ENCODE data around the gene CBX8.

- TF ChIP-seq, protein P1, sequence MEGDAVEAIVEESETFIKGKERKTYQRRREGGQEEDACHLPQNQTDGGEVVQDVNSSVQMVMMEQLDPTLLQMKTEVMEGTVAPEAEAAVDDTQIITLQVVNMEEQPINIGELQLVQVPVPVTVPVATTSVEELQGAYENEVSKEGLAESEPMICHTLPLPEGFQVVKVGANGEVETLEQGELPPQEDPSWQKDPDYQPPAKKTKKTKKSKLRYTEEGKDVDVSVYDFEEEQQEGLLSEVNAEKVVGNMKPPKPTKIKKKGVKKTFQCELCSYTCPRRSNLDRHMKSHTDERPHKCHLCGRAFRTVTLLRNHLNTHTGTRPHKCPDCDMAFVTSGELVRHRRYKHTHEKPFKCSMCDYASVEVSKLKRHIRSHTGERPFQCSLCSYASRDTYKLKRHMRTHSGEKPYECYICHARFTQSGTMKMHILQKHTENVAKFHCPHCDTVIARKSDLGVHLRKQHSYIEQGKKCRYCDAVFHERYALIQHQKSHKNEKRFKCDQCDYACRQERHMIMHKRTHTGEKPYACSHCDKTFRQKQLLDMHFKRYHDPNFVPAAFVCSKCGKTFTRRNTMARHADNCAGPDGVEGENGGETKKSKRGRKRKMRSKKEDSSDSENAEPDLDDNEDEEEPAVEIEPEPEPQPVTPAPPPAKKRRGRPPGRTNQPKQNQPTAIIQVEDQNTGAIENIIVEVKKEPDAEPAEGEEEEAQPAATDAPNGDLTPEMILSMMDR (IDR thresholded peaks at IDR 0.05; ENCODE audit: insufficient read depth, low read length, poor library complexity, severe bottlenecking) = no peak
- no peak for TF ChIP-seq EZH2phosphoT487 (conservative IDR thresholded peaks at IDR 0.05; ENCODE audit: low read length)
Observed at GRCh38 chr17:79803421-79803996, 6.6 kb upstream of the CBX8 start.
